Astrocyte of the cerebellum (primary cell): ENCODE data around the gene SPTBN1.

Experiments used
- DNase-seq: peaks from one replicate; pipeline ENCODE4 v3.0.0-alpha.2; 2011; ENCODE audit warnings: low read depth
- H3K4me3 ChIP-seq: 2 replicates; pipeline ENCODE4 v1.5.1; 2011; ENCODE audit warnings: mild to moderate bottlenecking, low read depth, low read length, moderate library complexity
- in situ Hi-C: cut with HindIII; loops from 2 replicates; pipeline ENCODE4 v1.10.0; 2017; ENCODE audit warnings: low sequenced_read_pairs
- TF ChIP-seq, protein P1 (sequence below): IDR thresholded peaks from 2 replicates; pipeline ENCODE4 v1.5.1; 2012; ENCODE audit warnings: low read length, low read depth, moderate library complexity, mild to moderate bottlenecking; ENCODE audit errors: missing control alignments

SPTBN1 gene

DNA sequence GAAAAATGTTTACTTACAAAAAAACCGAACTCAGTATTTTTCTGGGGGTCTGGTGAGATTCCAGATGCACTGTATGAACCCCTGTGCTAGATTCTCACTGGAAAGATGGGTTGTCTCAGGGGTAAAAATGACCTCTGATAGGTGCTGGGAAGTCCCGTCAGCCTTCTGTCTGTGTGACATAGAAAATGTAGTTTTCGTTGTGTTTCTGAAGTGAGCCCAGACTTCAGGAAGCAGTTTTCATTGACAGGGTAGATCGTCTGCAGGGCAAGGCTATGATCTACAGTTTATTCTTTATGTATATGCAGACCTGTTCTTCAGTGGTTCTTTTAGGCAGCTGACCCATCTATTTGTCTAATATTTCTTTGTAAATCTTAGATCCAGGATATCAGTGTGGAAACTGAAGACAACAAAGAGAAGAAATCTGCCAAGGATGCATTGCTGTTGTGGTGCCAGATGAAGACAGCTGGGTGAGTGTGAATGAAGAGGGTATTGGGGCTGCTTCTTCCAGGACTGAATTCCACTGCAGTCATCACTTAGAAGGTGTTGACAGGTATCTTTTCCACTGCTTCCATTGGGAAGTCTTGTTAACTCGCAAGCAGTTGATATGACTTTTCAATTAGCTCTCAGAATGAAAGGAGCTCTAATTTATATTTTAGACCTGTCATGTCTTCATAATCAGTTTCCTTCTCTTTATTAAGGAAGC is 159.9 kb downstream of the SPTBN1 start:
- DNase-seq = no peak
- no peak overlapping the region for H3K4me3 ChIP-seq
- TF ChIP-seq, protein P1, sequence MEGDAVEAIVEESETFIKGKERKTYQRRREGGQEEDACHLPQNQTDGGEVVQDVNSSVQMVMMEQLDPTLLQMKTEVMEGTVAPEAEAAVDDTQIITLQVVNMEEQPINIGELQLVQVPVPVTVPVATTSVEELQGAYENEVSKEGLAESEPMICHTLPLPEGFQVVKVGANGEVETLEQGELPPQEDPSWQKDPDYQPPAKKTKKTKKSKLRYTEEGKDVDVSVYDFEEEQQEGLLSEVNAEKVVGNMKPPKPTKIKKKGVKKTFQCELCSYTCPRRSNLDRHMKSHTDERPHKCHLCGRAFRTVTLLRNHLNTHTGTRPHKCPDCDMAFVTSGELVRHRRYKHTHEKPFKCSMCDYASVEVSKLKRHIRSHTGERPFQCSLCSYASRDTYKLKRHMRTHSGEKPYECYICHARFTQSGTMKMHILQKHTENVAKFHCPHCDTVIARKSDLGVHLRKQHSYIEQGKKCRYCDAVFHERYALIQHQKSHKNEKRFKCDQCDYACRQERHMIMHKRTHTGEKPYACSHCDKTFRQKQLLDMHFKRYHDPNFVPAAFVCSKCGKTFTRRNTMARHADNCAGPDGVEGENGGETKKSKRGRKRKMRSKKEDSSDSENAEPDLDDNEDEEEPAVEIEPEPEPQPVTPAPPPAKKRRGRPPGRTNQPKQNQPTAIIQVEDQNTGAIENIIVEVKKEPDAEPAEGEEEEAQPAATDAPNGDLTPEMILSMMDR = no peak
- in situ Hi-C loops = no loop called here

DNA sequence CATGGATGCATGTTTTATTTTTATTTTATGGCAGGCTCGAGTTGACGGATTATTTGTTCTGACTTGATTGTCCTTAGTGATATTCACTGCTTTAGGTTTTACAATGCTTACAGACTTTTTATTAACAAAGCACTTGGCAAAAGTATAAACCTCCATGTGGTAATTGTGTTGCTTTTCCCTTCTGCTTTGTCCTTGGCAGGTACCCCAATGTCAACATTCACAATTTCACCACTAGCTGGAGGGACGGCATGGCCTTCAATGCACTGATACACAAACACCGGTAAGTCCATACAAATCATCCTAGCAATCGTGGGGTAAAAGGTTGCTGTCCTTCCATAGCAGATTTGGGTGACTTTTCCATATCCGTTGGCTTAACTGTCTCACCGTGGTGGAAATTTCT is 161.3 kb downstream of the SPTBN1 start:
- H3K4me3 ChIP-seq = no peak overlapping the region
- TF ChIP-seq, protein P1 = no peak
- no peak for DNase-seq
- in situ Hi-C loops = no loop called here

DNA sequence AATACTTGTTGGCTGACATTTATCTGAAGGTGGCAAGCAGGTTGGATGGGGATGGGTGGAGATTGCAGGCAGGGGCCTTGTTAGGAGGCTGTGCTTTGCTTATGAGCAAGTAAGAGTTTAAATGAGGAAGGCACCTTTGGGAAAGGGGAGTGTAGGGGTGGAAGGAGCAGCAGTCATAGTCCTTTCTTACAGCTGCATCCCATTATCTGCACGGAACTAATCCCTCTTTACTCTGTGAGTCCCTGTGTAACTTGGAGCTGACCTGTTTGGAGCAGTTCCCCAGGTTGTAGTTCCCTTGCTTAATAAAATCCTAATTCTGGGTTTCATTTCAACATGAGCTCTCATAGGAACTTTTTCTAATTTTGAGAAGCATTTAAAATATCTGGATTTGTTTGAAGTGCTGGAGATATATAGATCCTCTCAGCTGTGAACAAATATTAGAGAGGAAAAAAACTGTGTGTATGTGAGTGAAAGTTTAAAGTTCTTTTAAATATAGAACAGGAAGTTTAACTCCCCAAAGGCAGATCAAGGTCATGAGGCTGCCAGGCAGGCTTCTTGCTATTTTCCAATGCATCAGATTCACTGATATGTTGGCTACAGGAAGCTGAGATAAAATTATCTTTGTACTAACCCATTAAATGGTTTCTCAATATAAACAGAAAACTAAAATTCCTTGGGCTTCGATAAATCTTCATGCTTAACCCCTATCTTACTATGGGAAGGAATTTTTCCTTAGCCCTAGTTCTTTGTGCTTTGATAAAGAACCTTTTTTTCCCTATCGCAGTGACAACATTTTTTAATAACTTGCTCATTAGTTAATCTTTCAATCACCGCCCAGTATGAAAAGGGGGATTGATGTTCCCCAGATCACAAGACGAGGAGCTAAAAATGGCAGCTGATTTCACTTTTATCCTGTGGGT is 162.8 kb downstream of the SPTBN1 start:
- no peak for DNase-seq
- no peak overlapping the region for H3K4me3 ChIP-seq
- TF ChIP-seq, protein P1 = no peak
- in situ Hi-C loops = no loop called here

DNA sequence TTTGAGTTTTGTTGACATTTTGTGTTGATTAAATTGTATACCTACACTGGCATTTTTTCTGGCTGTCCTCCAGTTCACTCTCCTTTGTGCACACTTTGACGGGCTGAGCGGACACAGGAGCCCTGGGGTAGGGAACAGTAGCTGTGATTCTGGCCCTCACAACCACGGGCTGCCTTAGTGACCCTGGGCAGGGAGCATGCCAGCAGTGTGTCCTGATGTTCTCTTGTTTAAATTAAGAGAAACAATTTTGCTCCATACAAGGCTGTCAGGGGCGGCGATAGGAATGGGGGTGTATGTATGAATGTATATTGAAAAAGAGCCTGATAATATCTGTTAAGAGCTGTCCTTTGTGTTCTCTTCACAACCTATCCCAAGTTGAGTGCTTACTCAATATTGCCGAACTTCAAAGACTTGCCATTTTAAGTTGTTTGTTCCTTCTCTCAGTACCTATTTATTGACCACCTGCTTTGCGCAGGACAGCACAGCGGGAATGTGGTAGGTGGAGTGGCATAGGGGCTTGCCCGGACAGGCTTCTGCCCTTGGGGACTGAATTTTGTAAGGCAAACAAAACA is 163.6 kb downstream of the SPTBN1 start:
- in situ Hi-C loops = no loop called here
- no peak for DNase-seq
- TF ChIP-seq, protein P1 = no peak
- no peak overlapping the region for H3K4me3 ChIP-seq

DNA sequence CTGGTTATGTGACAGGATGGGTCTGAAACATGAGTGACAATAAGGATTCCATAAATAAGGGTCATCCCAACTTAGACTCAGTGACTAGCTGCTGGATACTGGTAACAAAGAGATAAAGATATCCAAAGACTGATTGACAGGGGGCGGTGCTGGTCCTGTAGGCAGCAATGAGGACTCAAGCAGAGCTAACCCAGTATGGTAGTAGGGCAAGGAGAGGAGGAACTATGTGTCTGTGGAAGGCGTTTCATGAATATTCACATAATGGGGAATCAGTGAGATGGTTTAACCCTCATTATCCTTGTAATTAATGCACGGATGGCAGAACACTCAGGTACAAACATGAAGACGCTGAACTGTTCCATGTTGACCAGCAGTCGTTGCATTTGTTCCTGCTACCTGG is 164.8 kb downstream of the SPTBN1 start:
- no peak overlapping the region for H3K4me3 ChIP-seq
- TF ChIP-seq, protein P1 = no peak
- in situ Hi-C loops = no loop called here
- DNase-seq = no peak

DNA sequence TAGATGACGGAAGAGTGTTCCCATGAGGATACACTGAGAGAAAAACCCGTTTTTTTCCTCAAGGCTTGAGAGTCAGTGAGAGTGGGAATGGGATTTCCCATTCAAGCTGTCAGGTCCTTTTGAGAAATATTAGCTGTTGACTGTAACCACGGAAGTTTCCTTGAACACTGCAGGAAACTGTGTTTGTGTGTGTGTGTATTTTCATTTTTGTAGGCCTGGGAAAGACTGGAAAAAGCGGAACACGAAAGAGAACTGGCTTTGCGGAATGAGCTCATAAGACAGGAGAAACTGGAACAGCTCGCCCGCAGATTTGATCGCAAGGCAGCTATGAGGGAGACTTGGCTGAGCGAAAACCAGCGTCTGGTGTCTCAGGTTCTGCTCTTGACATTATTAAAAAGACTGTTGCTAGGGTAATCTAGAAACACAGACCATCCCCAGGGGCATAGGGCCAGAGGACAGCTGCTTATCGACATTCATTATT is 168.5 kb downstream of the SPTBN1 start:
- DNase-seq = no peak
- TF ChIP-seq, protein P1 = no peak
- H3K4me3 ChIP-seq = no peak overlapping the region
- in situ Hi-C loops = no loop called here
